Thyroid gland (tissue), 4 donors: Measurements from ENCODE around the gene ALOXE3. TPM values are rescaled to one million over a fixed set of nuclear protein-coding genes. Genes with fewer than 3 reads are reported as not detected.
A peak's percentile ranks its signal among the peaks of the same experiment; 100 is the strongest.

Experiments used
- DNase-seq, 2 donors: peaks; one replicate each; pipeline ENCODE4 v3.0.0-alpha.2; 2019
- H3K27ac ChIP-seq, 3 donors: fragments of 200-600 bp; sonication (generic); 1 replicate in 2 of 3; 2 replicates in 1 of 3; pipeline ENCODE4 v1.5.1; 2016 to 2019; ENCODE audit warnings: mild to moderate bottlenecking in 1 of 3, moderate library complexity in 1 of 3
- H3K27me3 ChIP-seq: fragments of 200-600 bp; sonication (generic); one replicate; pipeline ENCODE4 v1.5.1; 2019
- H3K36me3 ChIP-seq, 2 donors: fragments of 200-600 bp; sonication (generic); one replicate each; pipeline ENCODE4 v1.5.1; 2016 to 2019
- H3K4me1 ChIP-seq, 2 donors: fragments of 200-600 bp; sonication (generic); one replicate each; pipeline ENCODE4 v1.5.1; 2017 to 2019
- H3K4me3 ChIP-seq, 3 donors: fragments of 200-600 bp; sonication (generic); replicated peaks in 1 of 3; 1 replicate in 2 of 3; 2 replicates in 1 of 3; pipeline ENCODE4 v1.5.1; 2016; ENCODE audit warnings: mild to moderate bottlenecking in 1 of 3
- H3K9me3 ChIP-seq: fragments of 200-600 bp; sonication (generic); one replicate; pipeline ENCODE4 v1.5.1; 2017
- POLR2A ChIP-seq, 2 donors: fragments of 450-650 bp; IDR thresholded peaks; one replicate each; pipeline ENCODE4 v1.6.1; 2017; ENCODE audit warnings: antibody characterized with exemption in 2 of 2, mild to moderate bottlenecking in 2 of 2, moderate library complexity in 1 of 2
- WGBS, 2 donors: methylation state at CpG; one replicate each; pipeline ENCODE4 v1.1.5; 2017; 5-methylcytosine and 5-hydroxymethylcytosine counted together
- intact Hi-C: fragments of 100-400 bp; cut with DNase I; formaldehyde crosslinking; loops from one replicate; pipeline ENCODE4 v1.15.1; 2023
- total RNA-seq, 4 donors: library from RNA; depleted of rRNA; stranded (reverse); fragments of >200 nt; gene quantifications; one replicate each; pipeline ENCODE4 v1.2.3, GENCODE V29; 2016
- TF ChIP-seq, protein P1 (sequence below), 6 experiments: fragments of 200-600 bp in 3 of 6; fragments of 450-650 bp in 3 of 6; sonication (generic) in 3 of 6; IDR thresholded peaks; one replicate each; pipeline ENCODE4 v1.5.1; 2016 to 2019; ENCODE audit warnings: antibody characterized with exemption in 6 of 6, mild to moderate bottlenecking in 2 of 6, inconsistent platforms in 1 of 6, moderate library complexity in 1 of 6

Gene ALOXE3
- total RNA-seq, 4 donors from 2014 or later: not detected

DNA sequence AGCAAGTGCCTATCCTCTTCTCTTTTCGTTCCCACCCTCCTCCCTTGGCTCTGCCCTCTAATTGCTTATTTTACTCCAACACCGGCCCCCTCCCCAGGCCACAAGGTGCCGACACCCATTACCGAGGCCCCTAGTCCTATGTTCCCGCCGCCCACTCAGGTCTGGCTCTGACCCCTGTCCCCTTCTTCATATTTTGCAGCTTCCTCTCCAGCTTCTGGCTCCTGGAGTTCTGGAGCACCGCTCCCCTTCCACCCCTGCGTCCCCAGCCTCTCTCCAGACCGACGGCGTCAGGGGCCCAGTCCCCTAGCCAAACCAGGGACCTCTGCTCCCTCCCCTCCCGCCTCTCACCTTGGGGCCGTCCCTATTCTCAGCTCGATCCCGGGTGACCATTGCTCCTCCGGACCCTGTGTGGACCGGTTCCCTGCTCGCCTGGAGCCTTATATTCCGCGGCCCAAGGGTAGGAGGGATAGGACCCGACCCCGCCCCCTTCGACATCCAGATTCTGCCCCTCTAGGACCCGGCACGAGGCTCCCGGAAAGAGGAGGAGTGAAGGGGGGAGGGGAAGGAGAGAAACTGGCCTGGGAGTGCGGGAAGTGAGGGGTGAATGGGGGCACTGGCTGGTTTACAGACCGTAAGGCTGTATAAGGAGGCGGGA is 5.5 kb upstream of the ALOXE3 start, which contains the start of gene HES7:
TSS of gene HES7 (minus strand) at position 412 of the 655 bp plus-strand sequence. CDS start at position 390, 22 bp downstream.
- no peaks in the 10 kb centered on the region for H3K36me3 ChIP-seq
- 2% methylated on average over 24 to 28 of the region's 29 CpGs for WGBS, 2 donors
- no peaks in the 10 kb centered on the region for H3K9me3 ChIP-seq
- intact Hi-C loops: loop anchor here (10.0 kb wide), 2 partner anchors 61 to 101 kb away; no protein-coding TSS in a partner anchor
- peaks cover 48 to 56% of the 10 kb centered on the region in 2 donors for H3K4me1 ChIP-seq
- H3K27ac ChIP-seq: peak within 1 kb of the TSS in 1 of 3 donors; percentile 52
- peak in 1 of 2 donors; percentile 36 for DNase-seq
- H3K4me3 ChIP-seq: peak within 1 kb of the TSS in 1 of 3 donors; percentile 42
- H3K27me3 ChIP-seq: peaks cover 5% of the 10 kb centered on the region
- TF ChIP-seq, protein P1, sequence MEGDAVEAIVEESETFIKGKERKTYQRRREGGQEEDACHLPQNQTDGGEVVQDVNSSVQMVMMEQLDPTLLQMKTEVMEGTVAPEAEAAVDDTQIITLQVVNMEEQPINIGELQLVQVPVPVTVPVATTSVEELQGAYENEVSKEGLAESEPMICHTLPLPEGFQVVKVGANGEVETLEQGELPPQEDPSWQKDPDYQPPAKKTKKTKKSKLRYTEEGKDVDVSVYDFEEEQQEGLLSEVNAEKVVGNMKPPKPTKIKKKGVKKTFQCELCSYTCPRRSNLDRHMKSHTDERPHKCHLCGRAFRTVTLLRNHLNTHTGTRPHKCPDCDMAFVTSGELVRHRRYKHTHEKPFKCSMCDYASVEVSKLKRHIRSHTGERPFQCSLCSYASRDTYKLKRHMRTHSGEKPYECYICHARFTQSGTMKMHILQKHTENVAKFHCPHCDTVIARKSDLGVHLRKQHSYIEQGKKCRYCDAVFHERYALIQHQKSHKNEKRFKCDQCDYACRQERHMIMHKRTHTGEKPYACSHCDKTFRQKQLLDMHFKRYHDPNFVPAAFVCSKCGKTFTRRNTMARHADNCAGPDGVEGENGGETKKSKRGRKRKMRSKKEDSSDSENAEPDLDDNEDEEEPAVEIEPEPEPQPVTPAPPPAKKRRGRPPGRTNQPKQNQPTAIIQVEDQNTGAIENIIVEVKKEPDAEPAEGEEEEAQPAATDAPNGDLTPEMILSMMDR (IDR thresholded peaks at IDR 0.05): no peak
- TF ChIP-seq POLR2A (IDR thresholded peaks at IDR 0.05): no peak

- no peaks in the 10 kb centered on the region for H3K9me3 ChIP-seq
Measured at GRCh38 chr17:8122924-8123694, 4.8 kb upstream of the ALOXE3 start.

DNA sequence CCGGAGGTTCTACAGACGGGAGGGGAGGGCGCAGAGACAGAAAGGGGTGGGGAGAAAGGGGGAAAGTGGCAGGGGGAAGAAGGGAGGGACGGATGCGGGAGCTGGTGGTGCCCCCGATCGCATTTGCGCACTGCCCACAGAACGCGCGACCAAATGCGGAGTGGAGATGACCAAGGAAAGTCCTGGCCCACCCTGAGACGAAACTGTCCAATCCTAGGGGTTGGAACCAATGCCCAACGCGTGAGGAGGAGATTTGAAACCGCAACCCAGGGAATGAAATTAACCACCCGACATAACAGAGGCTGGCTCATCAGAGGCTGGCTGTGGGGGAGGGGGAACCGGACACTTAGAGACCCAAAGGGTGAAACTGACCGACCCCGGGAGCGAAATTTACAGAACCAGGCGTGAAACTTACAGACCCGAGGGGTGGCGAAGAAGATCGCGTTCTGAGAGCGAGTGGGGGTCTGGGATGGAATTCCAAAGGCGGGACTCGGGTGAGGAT is 4.2 kb upstream of the ALOXE3 start:
- peak overlapping the region in 1 of 3 donors; percentile 42 for H3K4me3 ChIP-seq
- H3K36me3 ChIP-seq: no peaks in the 10 kb centered on the region
- intact Hi-C loops: loop anchor here (10.0 kb wide), 2 partner anchors 62 to 102 kb away; no protein-coding TSS in a partner anchor
- peak overlapping the region in 1 of 3 donors; percentile 63 for H3K27ac ChIP-seq
- TF ChIP-seq POLR2A (IDR thresholded peaks at IDR 0.05): no peak
- TF ChIP-seq, protein P1 (IDR thresholded peaks at IDR 0.05): no peak
- DNase-seq: no peak
- H3K9me3 ChIP-seq: no peaks in the 10 kb centered on the region
- peaks cover 5% of the 10 kb centered on the region for H3K27me3 ChIP-seq
- WGBS, 2 donors: 1% methylated on average over 29 of the region's 29 CpGs
- H3K4me1 ChIP-seq: peaks cover 58 to 66% of the 10 kb centered on the region in 2 donors

More at GRCh38 chr17:8122924-8123694, 4.8 kb upstream of the ALOXE3 start:
- WGBS, 2 donors: 1 to 2% methylated on average over 35 to 50 of the region's 55 CpGs
- TF ChIP-seq, protein P1 (IDR thresholded peaks at IDR 0.05): no peak
- TF ChIP-seq POLR2A (IDR thresholded peaks at IDR 0.05): no peak
- intact Hi-C loops: loop anchor here (10.0 kb wide), 2 partner anchors 62 to 102 kb away; no protein-coding TSS in a partner anchor
- no peaks in the 10 kb centered on the region for H3K36me3 ChIP-seq
- DNase-seq: peak; percentile 43 to 55
- peak overlapping the region in 1 of 3 donors; percentile 52 for H3K27ac ChIP-seq
- H3K4me3 ChIP-seq: peak overlapping the region in 1 of 3 donors; percentile 42
- peaks cover 53 to 60% of the 10 kb centered on the region in 2 donors for H3K4me1 ChIP-seq
- H3K27me3 ChIP-seq: peaks cover 5% of the 10 kb centered on the region

DNA sequence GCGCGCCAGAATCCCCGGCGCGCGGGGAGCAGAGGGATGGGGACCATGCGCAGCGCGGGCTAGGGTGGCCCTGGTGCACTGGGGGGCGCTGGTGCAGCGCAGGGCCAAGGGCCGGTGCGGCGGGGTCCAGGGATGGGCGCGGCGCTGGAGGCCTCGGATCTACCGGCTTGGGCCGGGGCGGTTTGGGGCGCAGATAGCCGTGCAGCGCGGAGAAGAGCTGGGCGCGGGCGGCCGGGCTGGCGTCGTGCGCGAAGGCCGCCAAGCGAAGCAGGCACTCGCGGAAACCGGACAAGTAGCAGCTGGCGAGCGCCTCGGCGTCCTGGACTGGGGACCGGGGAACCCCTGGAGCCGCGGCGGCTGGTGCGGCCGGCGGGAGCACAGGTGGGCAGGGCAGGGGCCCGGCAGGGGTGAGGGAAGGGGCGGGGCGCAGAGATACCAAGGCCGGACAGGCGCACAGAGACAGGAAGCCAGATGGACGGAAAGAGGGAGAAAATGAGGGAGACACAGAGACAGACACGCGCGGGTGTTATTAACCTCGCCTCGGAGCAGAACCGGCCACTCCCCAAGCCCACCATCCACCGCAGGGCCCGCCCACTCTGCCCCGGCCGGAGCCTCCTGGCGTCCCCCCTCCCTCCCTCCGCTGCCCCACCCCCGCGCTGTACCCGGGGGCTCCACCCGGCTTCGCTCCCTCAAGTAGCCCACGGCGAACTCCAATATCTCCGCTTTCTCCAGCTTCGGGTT is 3.5 kb upstream of the ALOXE3 start:
- H3K4me3 ChIP-seq: peak overlapping the region in 2 of 3 donors; percentile 30 to 42
- H3K9me3 ChIP-seq: no peaks in the 10 kb centered on the region
- no peaks in the 10 kb centered on the region for H3K36me3 ChIP-seq
- TF ChIP-seq, protein P1 (IDR thresholded peaks at IDR 0.05): peak in 4 of 6 experiments; percentile 22 to 40 (median 29)
- TF ChIP-seq POLR2A (IDR thresholded peaks at IDR 0.05): no peak
- peak overlapping the region in 1 of 3 donors; percentile 63 for H3K27ac ChIP-seq
- intact Hi-C loops: loop anchor here (10.0 kb wide), 2 partner anchors 63 to 103 kb away; no protein-coding TSS in a partner anchor
- DNase-seq: peak; percentile 59 to 68
- H3K4me1 ChIP-seq: peaks cover 58 to 63% of the 10 kb centered on the region in 2 donors
- WGBS, 2 donors: 1 to 2% methylated on average over 18 to 54 of the region's 76 CpGs
- H3K27me3 ChIP-seq: peaks cover 5% of the 10 kb centered on the region
